ENCODE measurements around the gene TNN.

Gene TNN

GRCh38 chr1:175148068-175148467 lies 80.4 kb downstream of the TNN start:
- DNase-seq = no peak

- DNase-seq = no peak
Measured at GRCh38 chr1:175150596-175151319, 83.1 kb downstream of the TNN start.

- peak; percentile 14 for DNase-seq
Measured at GRCh38 chr1:175152006-175152652, 84.5 kb downstream of the TNN start.

- no peak for DNase-seq
Measured at GRCh38 chr1:175154629-175155472, 87.2 kb downstream of the TNN start.

- no peak for DNase-seq
Measured at GRCh38 chr1:175155473-175155856, 87.8 kb downstream of the TNN start.

- DNase-seq = no peak
Measured at GRCh38 chr1:175155936-175156335, 88.3 kb downstream of the TNN start.

GRCh38 chr1:175157200-175157599 lies 89.6 kb downstream of the TNN start:
- DNase-seq = no peak

- DNase-seq = no peak
Measured at GRCh38 chr1:175158170-175158591, 90.5 kb downstream of the TNN start.

- DNase-seq = no peak
Measured at GRCh38 chr1:175162955-175163354, 95.3 kb downstream of the TNN start.

GRCh38 chr1:175163702-175164101 lies 96.1 kb downstream of the TNN start:
- DNase-seq = no peak

GRCh38 chr1:175164751-175165150 lies 97.1 kb downstream of the TNN start:
- DNase-seq = no peak

- no peak for DNase-seq
Measured at GRCh38 chr1:175166746-175167145, 99.1 kb downstream of the TNN start.

- DNase-seq = no peak
Measured at GRCh38 chr1:175167861-175168260, 100.2 kb downstream of the TNN start.

GRCh38 chr1:175168782-175169181 lies 101.1 kb downstream of the TNN start:
- DNase-seq = no peak

GRCh38 chr1:175169286-175170018 lies 101.8 kb downstream of the TNN start:
- peak; percentile 20 for DNase-seq

GRCh38 chr1:175171036-175171913 lies 103.6 kb downstream of the TNN start:
- no peak for DNase-seq

GRCh38 chr1:175172503-175172902 lies 104.9 kb downstream of the TNN start:
- peak; percentile 86 for DNase-seq

- no peak for DNase-seq
Measured at GRCh38 chr1:175173531-175173930, 105.9 kb downstream of the TNN start.

GRCh38 chr1:175174309-175175102 lies 106.9 kb downstream of the TNN start:
- no peak for DNase-seq

- no peak for DNase-seq
Measured at GRCh38 chr1:175176246-175176645, 108.6 kb downstream of the TNN start.

GRCh38 chr1:175178056-175178455 lies 110.4 kb downstream of the TNN start:
- DNase-seq = no peak
